HEK293 (cell line): ENCODE results near the gene NR2F2.

ENCODE experiments used
- CTCF ChIA-PET: fragments of 350-600 bp; formaldehyde crosslinking; extraction: SDS; loops from one replicate; lab custom pipeline; 2021; ENCODE audit warnings: antibody characterized with exemption; lab: Yijun Ruan, JAX
- POLR2A ChIA-PET: fragments of 300-600 bp; formaldehyde crosslinking; extraction: SDS; loops from one replicate; lab custom pipeline; 2020; ENCODE audit warnings: antibody characterized with exemption, inconsistent platforms; lab: Yijun Ruan, JAX
- H3K27ac ChIP-seq: fragments of 200-500 bp; sonication (Bioruptor generic); 2 replicates; pipeline ENCODE4 v1.5.1; 2014; ENCODE audit warnings: low read depth, low read length, control low read depth, inconsistent platforms; ENCODE audit errors: extremely low read depth
- H3K36me3 ChIP-seq, 2 experiments: fragments of 200-500 bp in 1 of 2; sonication (Bioruptor generic) in 1 of 2; 1 replicate in 1 of 2; 2 replicates in 1 of 2; pipeline ENCODE4 v1.5.1; 2014 to 2017; ENCODE audit warnings: inconsistent platforms in 2 of 2, low read length in 2 of 2; ENCODE audit not compliant: control insufficient read depth in 2 of 2, insufficient read depth in 1 of 2
- H3K4me1 ChIP-seq: fragments of 200-500 bp; sonication (Bioruptor generic); 2 replicates; pipeline ENCODE4 v1.5.1; 2014; ENCODE audit warnings: mild to moderate bottlenecking, low read length, inconsistent platforms; ENCODE audit not compliant: control insufficient read depth, insufficient read depth
- H3K4me3 ChIP-seq: 2 replicates; pipeline ENCODE4 v1.5.1; 2011; ENCODE audit warnings: low read depth, mild to moderate bottlenecking, control low read depth, low read length, moderate library complexity
- H3K9me3 ChIP-seq: fragments of 200-500 bp; sonication (Bioruptor generic); 2 replicates; pipeline ENCODE4 v1.5.1; 2014; ENCODE audit warnings: low read depth, low read length, inconsistent platforms; ENCODE audit not compliant: control insufficient read depth, insufficient read depth
- FEZF1 ChIP-seq: fragments of 450-650 bp; formaldehyde crosslinking; IDR thresholded peaks from 2 replicates; pipeline ENCODE4 v1.5.1; 2016; ENCODE audit warnings: missing biosample characterization, missing genetic modification characterization
- IKZF3 ChIP-seq: fragments of 450-650 bp; IDR thresholded peaks from 2 replicates; pipeline ENCODE4 v1.5.0; 2018; ENCODE audit warnings: missing biosample characterization, mild to moderate bottlenecking, missing genetic modification characterization, moderate library complexity
- REPIN1 ChIP-seq: fragments of 450-650 bp; formaldehyde crosslinking; IDR thresholded peaks from 2 replicates; pipeline ENCODE4 v1.5.1; 2017; ENCODE audit warnings: missing biosample characterization, missing genetic modification characterization, low read depth
- SCRT2 ChIP-seq: fragments of 450-650 bp; formaldehyde crosslinking; IDR thresholded peaks from 2 replicates; pipeline ENCODE4 v1.5.1; 2016; ENCODE audit warnings: missing biosample characterization, missing genetic modification characterization
- YY2 ChIP-seq: fragments of 450-650 bp; formaldehyde crosslinking; IDR thresholded peaks from 2 replicates; pipeline ENCODE4 v1.5.1; 2016; ENCODE audit warnings: missing biosample characterization, missing genetic modification characterization
- ZBTB20 ChIP-seq: fragments of 450-650 bp; formaldehyde crosslinking; IDR thresholded peaks from 2 replicates; pipeline ENCODE4 v1.5.1; 2016; ENCODE audit warnings: missing biosample characterization, missing genetic modification characterization
- ZBTB26 ChIP-seq: fragments of 450-650 bp; formaldehyde crosslinking; optimal IDR thresholded peaks from 2 replicates; pipeline ENCODE3; 2016; ENCODE audit warnings: missing biosample characterization, mild to moderate bottlenecking, missing genetic modification characterization
- ZBTB44 ChIP-seq: fragments of 450-650 bp; IDR thresholded peaks from 2 replicates; pipeline ENCODE4 v1.5.1; 2018; ENCODE audit warnings: missing biosample characterization, mild to moderate bottlenecking, missing genetic modification characterization
- ZBTB49 ChIP-seq: fragments of 450-650 bp; formaldehyde crosslinking; IDR thresholded peaks from 2 replicates; pipeline ENCODE4 v1.5.1; 2016; ENCODE audit warnings: missing biosample characterization, missing genetic modification characterization, low read depth
- ZBTB8A ChIP-seq: fragments of 450-650 bp; formaldehyde crosslinking; IDR thresholded peaks from 2 replicates; pipeline ENCODE4 v1.5.1; 2016; ENCODE audit warnings: missing biosample characterization, missing genetic modification characterization
- ZFHX2 ChIP-seq: fragments of 450-650 bp; formaldehyde crosslinking; conservative IDR thresholded peaks from 2 replicates; pipeline ENCODE4 v1.5.1; 2016; ENCODE audit warnings: missing biosample characterization, missing genetic modification characterization
- ZFP3 ChIP-seq: fragments of 450-650 bp; formaldehyde crosslinking; IDR thresholded peaks from 2 replicates; pipeline ENCODE4 v1.5.1; 2016; ENCODE audit warnings: low read depth, missing biosample characterization, missing genetic modification characterization
- ZNF169 ChIP-seq: fragments of 450-650 bp; formaldehyde crosslinking; IDR thresholded peaks from 2 replicates; pipeline ENCODE4 v1.5.1; 2016; ENCODE audit warnings: missing biosample characterization, missing genetic modification characterization
- ZNF19 ChIP-seq: fragments of 450-650 bp; formaldehyde crosslinking; IDR thresholded peaks from 2 replicates; pipeline ENCODE4; 2016; ENCODE audit warnings: missing biosample characterization, missing genetic modification characterization, low read depth
- ZNF391 ChIP-seq: fragments of 450-650 bp; formaldehyde crosslinking; IDR thresholded peaks from 2 replicates; pipeline ENCODE4 v1.5.1; 2016; ENCODE audit warnings: low read depth, missing biosample characterization, missing genetic modification characterization, borderline replicate concordance
- ZNF530 ChIP-seq: fragments of 450-650 bp; formaldehyde crosslinking; IDR thresholded peaks from 2 replicates; pipeline ENCODE4 v1.5.1; 2016; ENCODE audit warnings: low read depth, missing biosample characterization, missing genetic modification characterization
- ZNF544 ChIP-seq: fragments of 450-650 bp; formaldehyde crosslinking; IDR thresholded peaks from 2 replicates; pipeline ENCODE4 v1.5.0; 2017; ENCODE audit warnings: missing biosample characterization, missing genetic modification characterization
- ZNF600 ChIP-seq: fragments of 450-650 bp; formaldehyde crosslinking; IDR thresholded peaks from 2 replicates; pipeline ENCODE4 v1.5.1; 2016; ENCODE audit warnings: missing biosample characterization, missing genetic modification characterization
- ZNF654 ChIP-seq: fragments of 450-650 bp; formaldehyde crosslinking; IDR thresholded peaks from 2 replicates; pipeline ENCODE4 v1.5.1; 2016; ENCODE audit warnings: low read depth, missing biosample characterization, missing genetic modification characterization
- ZNF704 ChIP-seq: fragments of 450-650 bp; formaldehyde crosslinking; IDR thresholded peaks from 2 replicates; pipeline ENCODE4 v1.5.1; 2016; ENCODE audit warnings: missing biosample characterization, missing genetic modification characterization
- ZNF76 ChIP-seq: fragments of 450-650 bp; formaldehyde crosslinking; IDR thresholded peaks from 2 replicates; pipeline ENCODE4; 2016; ENCODE audit warnings: low read depth, missing biosample characterization, missing genetic modification characterization, borderline replicate concordance
- ZNF792 ChIP-seq: fragments of 450-650 bp; formaldehyde crosslinking; IDR thresholded peaks from 2 replicates; pipeline ENCODE4 v1.5.1; 2016; ENCODE audit warnings: missing biosample characterization, missing genetic modification characterization
- ZSCAN18 ChIP-seq: fragments of 450-650 bp; formaldehyde crosslinking; IDR thresholded peaks from 2 replicates; pipeline ENCODE4 v1.5.1; 2016; ENCODE audit warnings: missing biosample characterization, missing genetic modification characterization
- ZSCAN30 ChIP-seq: fragments of 450-650 bp; IDR thresholded peaks from 2 replicates; pipeline ENCODE4 v1.5.1; 2018; ENCODE audit warnings: missing biosample characterization, mild to moderate bottlenecking, missing genetic modification characterization, moderate library complexity

Gene NR2F2

GRCh38 chr15:96330064-96330449, 443 bp upstream of the NR2F2 start (continued):
- TF ChIP-seq ZBTB26 (tag by site-specific recombination) (peak; percentile 66), ZSCAN30 (tag by site-specific recombination) (0 out of 2 replicates have a peak, but pooled peaks have one; percentile 11), ZNF76 (tag by site-specific recombination) (peak; percentile 89), IKZF3 (tag by site-specific recombination) (peak; percentile 40; the same call in 1 of the 2 replicates), ZBTB20 (tag by site-specific recombination) (peak; percentile 66), ZFHX2 (no peak)

GRCh38 chr15:96331144-96331944, 844 bp downstream of the NR2F2 start:
- peak overlapping the region; percentile 99 for H3K27ac ChIP-seq
- TF ChIP-seq ZNF391 (tag by site-specific recombination): no peak
- TF ChIP-seq ZBTB44 (tag by site-specific recombination): no peak
- no peak for TF ChIP-seq ZNF704 (tag by site-specific recombination)
- no peak for TF ChIP-seq ZBTB49 (tag by site-specific recombination)
- TF ChIP-seq ZSCAN18: no peak
- no peak for TF ChIP-seq SCRT2
- no peak; the same call in 1 of the 2 replicates for TF ChIP-seq ZNF600 (tag by site-specific recombination)
- peak; percentile 98 for TF ChIP-seq ZFHX2
- no peak for TF ChIP-seq FEZF1
- TF ChIP-seq ZNF169 (tag by site-specific recombination): no peak
- no peak for TF ChIP-seq ZNF654 (tag by site-specific recombination)
- no peak for TF ChIP-seq YY2 (tag by site-specific recombination)
- TF ChIP-seq ZFP3 (tag by site-specific recombination): no peak
- TF ChIP-seq ZBTB8A: peak; percentile 64
- TF ChIP-seq ZNF792 (tag by site-specific recombination): no peak
- TF ChIP-seq ZNF530 (tag by site-specific recombination): no peak
- TF ChIP-seq ZNF19: no peak
- no peak for TF ChIP-seq ZNF544 (tag by site-specific recombination)
- TF ChIP-seq REPIN1: no peak

More at GRCh38 chr15:96331144-96331944, 844 bp downstream of the NR2F2 start:
- Histone ChIP-seq H3K9me3 (no peaks in the 10 kb centered on the region), H3K4me1 (peaks cover 6% of the 10 kb centered on the region; the same call in 1 of the 2 replicates), H3K36me3 (peaks cover 0 to 27% of the 10 kb centered on the region in 2 experiments; a peak in 1 of 3 replicates), H3K4me3 (peak overlapping the region; percentile 86)
- POLR2A ChIA-PET: interaction anchor here (0.6 to 3.4 kb wide), 13 partner anchors 9 to 1420 kb away, joined by 3 to 42 read pairs (median 4); no protein-coding TSS in a partner anchor
- CTCF ChIA-PET: interaction anchor here (0.6 to 0.7 kb wide), 2 partner anchors 17 to 260 kb away, joined by 3 to 4 read pairs; no protein-coding TSS in a partner anchor
